Measurements from ENCODE around the gene LARP6. TPM values are rescaled to one million over a fixed set of nuclear protein-coding genes. Genes with fewer than 3 reads are reported as not detected.

LARP6 gene
- total and polyA plus RNA-seq, 2 of the 13 experiments (the other 11 are each of a cell fraction or from before 2014, with no cell fraction given): 2.9 to 8.2 TPM

- FAIRE-seq (no peak), ATAC-seq (no peak), DNase-seq (ENCODE audit: low spot score) (no peak)
- no peak overlapping the region for H3K9ac ChIP-seq (ENCODE audit: insufficient read depth, low read depth, low read length)
- no peak overlapping the region for H3K27ac ChIP-seq (ENCODE audit: extremely low read length, insufficient read depth, low read length)
- H3K4me3 ChIP-seq (replicated peaks in 1 of 3; ENCODE audit: insufficient read depth in 1 of 3, low read depth in 2 of 3, low read length in 3 of 3): no peak overlapping the region
- POLR2A ChIA-PET: no interaction called here
- no peak overlapping the region for H3K4me2 ChIP-seq (ENCODE audit: low read depth, low read length)
- no peak overlapping the region for H2AFZ ChIP-seq (ENCODE audit: low read length)
- H4K20me1 ChIP-seq (ENCODE audit: insufficient read depth, low read length): no peaks in the 10 kb centered on the region
- H3K36me3 ChIP-seq (replicated peaks in 1 of 2; ENCODE audit: control insufficient read depth in 1 of 2, insufficient read depth in 2 of 2, low read length in 2 of 2): no peaks in the 10 kb centered on the region
- H3K79me2 ChIP-seq (ENCODE audit: insufficient read depth, low read length): no peaks in the 10 kb centered on the region
- no TSS peak for BruUV-seq (replicated peaks)
- 22% methylated on average over 4 of the region's 4 CpGs for WGBS (ENCODE audit: low lambda C conversion rate)
- H3K4me1 ChIP-seq (ENCODE audit: insufficient read depth, low read length): peaks cover 22% of the 10 kb centered on the region
- intact Hi-C loops (cut with micrococcal nuclease; ENCODE audit: unreplicated experiment) (loop anchor here (1.0 to 10.0 kb wide), 3 partner anchors 88 to 244 kb away; no protein-coding TSS in a partner anchor), in situ Hi-C loops (cut with HindIII; ENCODE audit: extremely low pct_ligation_motif_present, low pct_unique_long_range_greater_than_20kb) (no loop called here)
- H3K27me3 ChIP-seq (ENCODE audit: control insufficient read depth in 1 of 2, insufficient read depth in 2 of 2, low read length in 2 of 2): peaks cover 2 to 9% of the 10 kb centered on the region in 2 experiments; a peak in 3 of 5 replicates
- CTCF ChIA-PET (ENCODE audit: low intra/inter-chr PET ratio, low total read pairs): interaction anchor here (1.4 to 1.8 kb wide), 2 partner anchors 91 to 133 kb away, joined by 7 to 8 read pairs; no protein-coding TSS in a partner anchor
- H3K9me3 ChIP-seq (ENCODE audit: low read length): no peaks in the 10 kb centered on the region
- TF ChIP-seq ZNF720 (CRISPR knock-in tag; IDR thresholded peaks at IDR 0.05): no peak
- no peak for TF ChIP-seq ZNF142 (CRISPR knock-in tag; IDR thresholded peaks at IDR 0.05)
- no peak for TF ChIP-seq EEA1 (CRISPR knock-in tag; IDR thresholded peaks at IDR 0.05; ENCODE audit: borderline replicate concordance)
- TF ChIP-seq ZNF276 (CRISPR knock-in tag; IDR thresholded peaks at IDR 0.05; ENCODE audit: low read depth): no peak
- no peak for TF ChIP-seq PPARG (CRISPR knock-in tag; conservative IDR thresholded peaks at IDR 0.05)
- no peak for TF ChIP-seq POGK (CRISPR knock-in tag; conservative IDR thresholded peaks at IDR 0.05)
- no peak for TF ChIP-seq SKIL (CRISPR knock-in tag; IDR thresholded peaks at IDR 0.05; ENCODE audit: borderline replicate concordance)
- TF ChIP-seq ZNF484 (CRISPR knock-in tag; IDR thresholded peaks at IDR 0.05; ENCODE audit: borderline replicate concordance, low read depth): no peak
- TF ChIP-seq ZMAT5 (CRISPR knock-in tag; IDR thresholded peaks at IDR 0.05; ENCODE audit: borderline replicate concordance, low read depth): no peak
- no peak for TF ChIP-seq ZIK1 (CRISPR knock-in tag; IDR thresholded peaks at IDR 0.05; ENCODE audit: borderline replicate concordance, low read depth)
Observed at GRCh38 chr15:70812827-70813364, 41.1 kb downstream of the LARP6 start.
